WTC11 (cell line): ENCODE measurements around the gene CACNA1B. TPM values are rescaled to one million over a fixed set of nuclear protein-coding genes. Genes with fewer than 3 reads are reported as not detected.

Experiments
- ATAC-seq: fragments of 200-7000 bp; cut with Tn5 transposase; 2 replicates; pipeline ENCODE4 v1.10.0; 2021; ENCODE audit warnings: mild to moderate bottlenecking, moderate library complexity
- CTCF ChIA-PET: fragments of 300-600 bp; sonication (Branson Sonifier 250); formaldehyde crosslinking; loops from one replicate; lab custom pipeline; 2021; ENCODE audit warnings: antibody characterized with exemption; lab: Charles Lee
- POLR2A ChIA-PET: fragments of 350-600 bp; sonication (Branson Sonifier 250); formaldehyde crosslinking; loops from one replicate; lab custom pipeline; 2021; ENCODE audit warnings: antibody characterized with exemption; lab: Charles Lee
- DNase-seq: peaks from one replicate; pipeline ENCODE4 v3.0.0; 2021; ENCODE audit warnings: low spot score
- H3K27ac Mint-ChIP-seq: 2 replicates; pipeline ENCODE4 v1.8.0; 2021; ENCODE audit warnings: mixed read lengths
- H3K27me3 Mint-ChIP-seq: 2 replicates; pipeline ENCODE4 v1.8.0; 2021; ENCODE audit warnings: low read depth, mild to moderate bottlenecking, moderate library complexity, mixed read lengths
- H3K36me3 Mint-ChIP-seq: 2 replicates; pipeline ENCODE4 v1.8.0; 2021; ENCODE audit warnings: mixed read lengths
- H3K4me1 Mint-ChIP-seq: 2 replicates; pipeline ENCODE4 v1.8.0; 2022; ENCODE audit warnings: mixed read lengths
- H3K4me3 Mint-ChIP-seq: 2 replicates; pipeline ENCODE4 v1.8.0; 2021; ENCODE audit warnings: mild to moderate bottlenecking, moderate library complexity, mixed read lengths
- H3K9me3 Mint-ChIP-seq: 2 replicates; pipeline ENCODE4 v1.8.0; 2021; ENCODE audit warnings: mixed read lengths
- ATF2 ChIP-seq: sonication (generic); formaldehyde crosslinking; IDR thresholded peaks from 2 replicates; pipeline ENCODE4 v1.8.1; 2022; ENCODE audit warnings: low read depth, missing genetic modification reagents, borderline replicate concordance
- CREB1 ChIP-seq: sonication (generic); formaldehyde crosslinking; IDR thresholded peaks from 2 replicates; pipeline ENCODE4 v1.8.0; 2023; ENCODE audit warnings: mild to moderate bottlenecking, missing genetic modification reagents
- EMX1 ChIP-seq: fragments of 250-450 bp; sonication (Bioruptor Pico); IDR thresholded peaks from 2 replicates; pipeline ENCODE4 v1.8.0; 2021; ENCODE audit warnings: mild to moderate bottlenecking
- ETV6 ChIP-seq: sonication (generic); formaldehyde crosslinking; IDR thresholded peaks from 2 replicates; pipeline ENCODE4 v1.8.1; 2022; ENCODE audit warnings: mild to moderate bottlenecking, missing genetic modification reagents
- FOXJ3 ChIP-seq: sonication (generic); formaldehyde crosslinking; IDR thresholded peaks from 2 replicates; pipeline ENCODE4 v1.9.0; 2021; ENCODE audit warnings: missing genetic modification reagents, mild to moderate bottlenecking, borderline replicate concordance
- GRHL2 ChIP-seq: fragments of 250-450 bp; sonication (Bioruptor Pico); IDR thresholded peaks from 2 replicates; pipeline ENCODE4 v1.8.0; 2022; ENCODE audit warnings: mild to moderate bottlenecking, moderate library complexity; ENCODE audit not compliant: insufficient replicate concordance, severe bottlenecking
- HMGXB4 ChIP-seq: sonication (generic); formaldehyde crosslinking; IDR thresholded peaks from 2 replicates; pipeline ENCODE4 v1.8.1; 2023; ENCODE audit warnings: mild to moderate bottlenecking, moderate library complexity, missing genetic modification reagents
- MLX ChIP-seq: sonication (generic); formaldehyde crosslinking; IDR thresholded peaks from 2 replicates; pipeline ENCODE4 v1.8.1; 2023; ENCODE audit warnings: mild to moderate bottlenecking, missing genetic modification reagents, moderate library complexity
- NFE2L1 ChIP-seq: sonication (generic); formaldehyde crosslinking; IDR thresholded peaks from 2 replicates; pipeline ENCODE4 v1.8.1; 2023; ENCODE audit warnings: missing genetic modification reagents
- PREB ChIP-seq: sonication (generic); formaldehyde crosslinking; IDR thresholded peaks from 2 replicates; pipeline ENCODE4 v1.8.1; 2022; ENCODE audit warnings: mild to moderate bottlenecking, missing genetic modification reagents, moderate library complexity, borderline replicate concordance
- RELA ChIP-seq: sonication (generic); formaldehyde crosslinking; IDR thresholded peaks from 2 replicates; pipeline ENCODE4 v1.8.1; 2022; ENCODE audit warnings: missing genetic modification reagents, mild to moderate bottlenecking, borderline replicate concordance
- SMAD4 ChIP-seq: sonication (generic); formaldehyde crosslinking; IDR thresholded peaks from 2 replicates; pipeline ENCODE4 v1.8.0; 2022; ENCODE audit warnings: mild to moderate bottlenecking, missing genetic modification reagents
- STAT6 ChIP-seq: sonication (generic); formaldehyde crosslinking; conservative IDR thresholded peaks from 2 replicates; pipeline ENCODE4 v1.8.1; 2023; ENCODE audit warnings: mild to moderate bottlenecking, low read depth, missing genetic modification reagents, moderate library complexity
- TP53 ChIP-seq: sonication (generic); formaldehyde crosslinking; IDR thresholded peaks from 2 replicates; pipeline ENCODE4 v1.8.1; 2023; ENCODE audit warnings: mild to moderate bottlenecking, missing genetic modification reagents
- USF2 ChIP-seq: sonication (generic); formaldehyde crosslinking; IDR thresholded peaks from 2 replicates; pipeline ENCODE4 v1.8.1; 2023; ENCODE audit warnings: mild to moderate bottlenecking, missing genetic modification reagents, moderate library complexity
- ZBTB21 ChIP-seq: sonication (generic); formaldehyde crosslinking; IDR thresholded peaks from 2 replicates; pipeline ENCODE4 v1.8.1; 2023; ENCODE audit warnings: mild to moderate bottlenecking, missing genetic modification reagents, borderline replicate concordance
- ZNF121 ChIP-seq: sonication (generic); formaldehyde crosslinking; IDR thresholded peaks from 2 replicates; pipeline ENCODE4 v1.8.0; 2023; ENCODE audit warnings: missing genetic modification reagents
- ZNF219 ChIP-seq: sonication (generic); formaldehyde crosslinking; IDR thresholded peaks from 2 replicates; pipeline ENCODE4 v1.8.0; 2023; ENCODE audit warnings: missing genetic modification reagents, mild to moderate bottlenecking, borderline replicate concordance
- ZNF263 ChIP-seq: sonication (generic); formaldehyde crosslinking; IDR thresholded peaks from 2 replicates; pipeline ENCODE4 v1.8.1; 2022; ENCODE audit warnings: low read depth, mild to moderate bottlenecking, moderate library complexity, missing genetic modification reagents
- ZNF396 ChIP-seq: fragments of 250-450 bp; sonication (Bioruptor Pico); IDR thresholded peaks from 2 replicates; pipeline ENCODE4 v1.8.0; 2021; ENCODE audit warnings: mild to moderate bottlenecking, moderate library complexity, borderline replicate concordance
- ZSCAN18 ChIP-seq: fragments of 250-450 bp; sonication (Bioruptor Pico); IDR thresholded peaks from 2 replicates; pipeline ENCODE4 v2.1.2; 2022; ENCODE audit warnings: mild to moderate bottlenecking, moderate library complexity
- total RNA-seq: library from RNA; stranded (reverse); gene quantifications from 3 replicates; pipeline ENCODE4 v1.2.3, GENCODE V29; 2021

CACNA1B gene
- total RNA-seq, 1 experiment from 2014 or later: 8.4 TPM

- no peaks in the 10 kb centered on the region for H3K27me3 Mint-ChIP-seq
- ATAC-seq: no peak
- TF ChIP-seq ZBTB21 (CRISPR knock-in tag) (no peak), USF2 (no peak), SMAD4 (no peak), ZNF219 (CRISPR knock-in tag) (no peak), CREB1 (CRISPR knock-in tag) (no peak), FOXJ3 (CRISPR knock-in tag) (no peak), GRHL2 (CRISPR knock-in tag) (no peak), MLX (CRISPR knock-in tag) (no peak), RELA (CRISPR knock-in tag) (no peak)
- TF ChIP-seq, all 79 proteins: peak for 0
- Mint-ChIP-seq H3K9me3 (peaks cover 8% of the 10 kb centered on the region; the same call in 1 of the 2 replicates), H3K4me1 (no peaks in the 10 kb centered on the region), H3K4me3 (no peak overlapping the region), H3K36me3 (peaks cover 39% of the 10 kb centered on the region), H3K27ac (no peak overlapping the region)
- no peak for DNase-seq
- ChIA-PET CTCF (no interaction called here), POLR2A (no interaction called here)
Measured at GRCh38 chr9:137920753-137921152, 43.2 kb downstream of the CACNA1B start.

- TF ChIP-seq ZNF121 (CRISPR knock-in tag): no peak
- TF ChIP-seq ZNF263 (CRISPR knock-in tag): no peak
- TF ChIP-seq ATF2: no peak
- no peak for TF ChIP-seq STAT6
- no peak for TF ChIP-seq HMGXB4 (CRISPR knock-in tag)
- ChIA-PET POLR2A (no interaction called here), CTCF (no interaction called here)
- Mint-ChIP-seq H3K4me3 (no peak overlapping the region), H3K9me3 (peaks cover 23% of the 10 kb centered on the region), H3K36me3 (peaks cover 54% of the 10 kb centered on the region), H3K27ac (no peak overlapping the region), H3K27me3 (no peaks in the 10 kb centered on the region), H3K4me1 (no peaks in the 10 kb centered on the region)
- DNase-seq: no peak
- ATAC-seq: no peak
Measured at GRCh38 chr9:137924169-137924568, 46.6 kb downstream of the CACNA1B start.

GRCh38 chr9:137924761-137925369 is 47.3 kb downstream of the CACNA1B start:
- H3K36me3 Mint-ChIP-seq: peaks cover 48% of the 10 kb centered on the region
- POLR2A ChIA-PET: no interaction called here
- DNase-seq (no peak), ATAC-seq (no peak)
- no peaks in the 10 kb centered on the region for H3K4me1 Mint-ChIP-seq
- H3K27ac Mint-ChIP-seq: no peak overlapping the region
- H3K4me3 Mint-ChIP-seq: no peak overlapping the region
- H3K27me3 Mint-ChIP-seq: no peaks in the 10 kb centered on the region
- peaks cover 23% of the 10 kb centered on the region for H3K9me3 Mint-ChIP-seq
- CTCF ChIA-PET: no interaction called here
- TF ChIP-seq PREB (CRISPR knock-in tag) (no peak), TP53 (no peak), ETV6 (CRISPR knock-in tag) (no peak), ZNF263 (CRISPR knock-in tag) (no peak), MLX (CRISPR knock-in tag) (no peak), NFE2L1 (no peak), ZSCAN18 (CRISPR knock-in tag) (no peak), ZNF396 (no peak), EMX1 (CRISPR knock-in tag) (no peak)
